Psoas muscle (tissue), 8 donors: Measurements from ENCODE around the gene IL13. TPM values are rescaled to one million over a fixed set of nuclear protein-coding genes. Genes with fewer than 3 reads are reported as not detected.

Experiments used
- ATAC-seq, 4 donors: fragments of 200-7000 bp; cut with Tn5 transposase; one replicate each; pipeline ENCODE4 v1.9.1; 2020; ENCODE audit warnings: moderate library complexity in 3 of 4, mild to moderate bottlenecking in 2 of 4
- DNase-seq, 2 donors: peaks; one replicate each; pipeline ENCODE4 v3.0.0-alpha.2; 2020
- H3K27ac ChIP-seq: fragments of 200-600 bp; one replicate; pipeline ENCODE4 v1.8.0; 2022
- H3K27me3 ChIP-seq, 3 donors: fragments of 200-600 bp in 1 of 3; one replicate each; pipeline versions ENCODE4 v1.6.1 to v1.8.0; 2013 to 2022; ENCODE audit warnings: low read length in 2 of 3, mild to moderate bottlenecking in 2 of 3, moderate library complexity in 1 of 3; ENCODE audit not compliant: insufficient read depth in 3 of 3
- H3K36me3 ChIP-seq, 2 donors: fragments of 200-600 bp in 1 of 2; one replicate each; pipeline versions ENCODE4 v1.6.1 to v1.8.0; 2013 to 2022; ENCODE audit warnings: low read depth in 1 of 2, mild to moderate bottlenecking in 1 of 2, moderate library complexity in 1 of 2; ENCODE audit not compliant: insufficient read depth in 1 of 2
- H3K4me1 ChIP-seq: fragments of 200-600 bp; one replicate; pipeline ENCODE4 v1.8.0; 2022
- H3K4me3 ChIP-seq: fragments of 200-600 bp; one replicate; pipeline ENCODE4 v1.8.0; 2022; ENCODE audit warnings: mild to moderate bottlenecking
- H3K9me3 ChIP-seq: fragments of 200-600 bp; one replicate; pipeline ENCODE4 v1.8.0; 2022
- WGBS, 3 donors: extraction: QIAGEN DNeasy Blood & Tissue Kit; methylation state at CpG; one replicate each; pipeline versions ENCODE4 v1.1.6 to v1.1.7; 2013; 5-methylcytosine and 5-hydroxymethylcytosine counted together
- intact Hi-C, 2 donors: fragments of 100-400 bp; cut with DNase I; formaldehyde crosslinking; loops; one replicate each; pipeline versions ENCODE4 v1.11.0 to v1.14.2; 2022
- polyA plus RNA-seq, 3 donors: library from polyadenylated mRNA; stranded (reverse); fragments of 200-250 nt; gene quantifications; one replicate each; pipeline ENCODE4 v1.2.3, GENCODE V29; 2013
- total RNA-seq, 4 donors: library from RNA; stranded (reverse); fragmentation: NEBNext Ultra II Directional in 2 of 4; extraction: Animal tissue kit (Norgen Biotek cat#: 25700) in 2 of 4; gene quantifications; one replicate each; pipeline versions ENCODE4 v1.2.1 to v1.2.4, GENCODE V29; 2021 to 2023
- TF ChIP-seq, protein P1 (sequence below): fragments of 200-600 bp; IDR thresholded peaks from one replicate; pipeline ENCODE4 v1.8.0; 2022; ENCODE audit warnings: antibody characterized with exemption
- donor health status: healthy with polysubstance abuse.
- donor health status: DM: no; HTN: no; CAD: no; lungs with moderate emphysema.
- donor health status: Bipolar disorder and iron deficiency.
- donor health status: healthy.
- donor health status: DM: yes; HTN: yes; CAD: no.
- donor health status: DM: no; HTN: no; CAD: no.
- donor health status: DM: no; HTN: no; CAD: no.
- donor health status: DM: yes; HTN: yes; CAD: no.

The IL13 gene
- total and polyA plus RNA-seq, 7 donors = not detected

- 77 to 80% (median 78%) methylated on average over 25 of the region's 25 CpGs for WGBS, 3 donors
- H3K4me1 ChIP-seq = no peaks in the 10 kb centered on the region
- H3K27ac ChIP-seq = no peak overlapping the region
- H3K9me3 ChIP-seq = no peaks in the 10 kb centered on the region
- intact Hi-C loops = no loop called here
- TF ChIP-seq, protein P1, sequence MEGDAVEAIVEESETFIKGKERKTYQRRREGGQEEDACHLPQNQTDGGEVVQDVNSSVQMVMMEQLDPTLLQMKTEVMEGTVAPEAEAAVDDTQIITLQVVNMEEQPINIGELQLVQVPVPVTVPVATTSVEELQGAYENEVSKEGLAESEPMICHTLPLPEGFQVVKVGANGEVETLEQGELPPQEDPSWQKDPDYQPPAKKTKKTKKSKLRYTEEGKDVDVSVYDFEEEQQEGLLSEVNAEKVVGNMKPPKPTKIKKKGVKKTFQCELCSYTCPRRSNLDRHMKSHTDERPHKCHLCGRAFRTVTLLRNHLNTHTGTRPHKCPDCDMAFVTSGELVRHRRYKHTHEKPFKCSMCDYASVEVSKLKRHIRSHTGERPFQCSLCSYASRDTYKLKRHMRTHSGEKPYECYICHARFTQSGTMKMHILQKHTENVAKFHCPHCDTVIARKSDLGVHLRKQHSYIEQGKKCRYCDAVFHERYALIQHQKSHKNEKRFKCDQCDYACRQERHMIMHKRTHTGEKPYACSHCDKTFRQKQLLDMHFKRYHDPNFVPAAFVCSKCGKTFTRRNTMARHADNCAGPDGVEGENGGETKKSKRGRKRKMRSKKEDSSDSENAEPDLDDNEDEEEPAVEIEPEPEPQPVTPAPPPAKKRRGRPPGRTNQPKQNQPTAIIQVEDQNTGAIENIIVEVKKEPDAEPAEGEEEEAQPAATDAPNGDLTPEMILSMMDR = no peak
- peaks cover 0 to 9% (median 0%) of the 10 kb centered on the region in 3 donors for H3K27me3 ChIP-seq
- DNase-seq (no peak), ATAC-seq (no peak)
- H3K4me3 ChIP-seq = no peak overlapping the region
- H3K36me3 ChIP-seq = no peaks in the 10 kb centered on the region
Observed at GRCh38 chr5:132662925-132663770, 5.2 kb downstream of the IL13 start.

GRCh38 chr5:132663771-132664695 is 6.1 kb downstream of the IL13 start:
- H3K27me3 ChIP-seq = peaks cover 0 to 4% (median 0%) of the 10 kb centered on the region in 3 donors
- H3K36me3 ChIP-seq = no peaks in the 10 kb centered on the region
- no peaks in the 10 kb centered on the region for H3K9me3 ChIP-seq
- TF ChIP-seq, protein P1 = no peak
- H3K4me3 ChIP-seq = no peak overlapping the region
- WGBS, 3 donors = 76 to 81% (median 78%) methylated on average over 13 of the region's 13 CpGs
- ATAC-seq = no peak
- intact Hi-C loops = no loop called here
- no peaks in the 10 kb centered on the region for H3K4me1 ChIP-seq
- DNase-seq = no peak
- H3K27ac ChIP-seq = no peak overlapping the region

DNA sequence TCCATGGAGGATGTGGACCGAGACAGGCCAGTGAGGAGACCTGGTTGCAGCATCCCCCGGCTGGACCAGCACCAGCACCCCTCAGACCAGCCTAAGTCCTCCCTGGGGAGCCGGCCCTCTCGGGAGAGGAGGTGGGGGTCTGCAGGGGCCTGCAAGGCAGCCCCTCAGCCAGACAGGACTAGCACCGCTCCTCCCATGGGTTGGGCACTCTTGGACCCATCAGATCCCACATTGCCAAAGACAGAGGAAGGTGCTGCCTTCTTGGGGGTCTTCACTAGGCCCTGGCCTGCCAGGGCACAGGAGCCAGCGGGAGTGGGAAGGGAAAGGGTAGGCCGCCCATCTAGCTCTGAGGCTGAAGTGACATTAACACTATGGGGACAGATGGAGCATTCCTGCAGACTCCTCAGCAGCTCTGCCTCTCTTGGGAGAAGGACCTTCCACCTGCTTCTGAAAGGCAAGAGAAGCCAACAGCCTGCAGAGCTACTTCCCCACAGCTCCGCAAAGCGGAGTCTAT is 6.8 kb downstream of the IL13 start:
- Histone ChIP-seq H3K4me3 (no peak overlapping the region), H3K36me3 (no peaks in the 10 kb centered on the region), H3K27me3 (peaks cover 0 to 4% (median 0%) of the 10 kb centered on the region in 3 donors), H3K9me3 (no peaks in the 10 kb centered on the region), H3K4me1 (no peaks in the 10 kb centered on the region), H3K27ac (no peak overlapping the region)
- TF ChIP-seq, protein P1 = no peak
- DNase-seq (no peak), ATAC-seq (no peak)
- intact Hi-C loops = no loop called here
- WGBS, 3 donors = 95 to 97% (median 96%) methylated on average over 9 of the region's 9 CpGs

DNA sequence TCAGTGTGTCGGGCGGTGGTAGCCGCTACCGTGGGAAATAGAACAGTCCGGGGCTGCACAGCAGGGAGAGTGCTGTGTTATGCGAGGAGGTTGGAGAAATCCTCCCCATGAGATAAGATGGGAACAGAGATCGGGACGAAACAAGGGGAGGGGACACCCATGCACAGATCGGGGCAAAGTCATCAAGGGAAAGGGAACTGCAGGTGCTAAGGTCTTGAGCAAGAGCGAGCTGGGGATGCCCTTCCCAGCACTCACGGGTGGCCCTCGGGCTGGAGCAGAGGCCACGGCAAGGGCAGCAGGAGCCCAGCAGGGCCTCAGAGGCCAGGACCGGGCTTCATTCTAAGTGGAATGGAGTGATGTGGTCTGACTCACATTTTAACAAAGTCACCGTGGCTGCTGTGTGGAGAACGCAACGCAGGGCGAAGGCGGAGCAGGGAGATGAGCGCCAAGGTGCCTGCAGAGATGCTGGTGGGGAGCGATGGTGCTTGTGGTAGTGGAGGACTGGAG is 7.7 kb downstream of the IL13 start:
- DNase-seq (no peak), ATAC-seq (no peak)
- WGBS, 3 donors = 89 to 90% (median 89%) methylated on average over 21 of the region's 21 CpGs
- Histone ChIP-seq H3K36me3 (no peaks in the 10 kb centered on the region), H3K4me1 (no peaks in the 10 kb centered on the region), H3K4me3 (no peak overlapping the region), H3K27ac (no peak overlapping the region), H3K9me3 (no peaks in the 10 kb centered on the region), H3K27me3 (peaks cover 0 to 4% (median 0%) of the 10 kb centered on the region in 3 donors)
- intact Hi-C loops = no loop called here
- TF ChIP-seq, protein P1 = no peak
